ENCODE measurements around the gene HLCS.

The HLCS gene

GRCh38 chr21:36848730-36849274 is 117.7 kb downstream of the HLCS start:
- Histone ChIP-seq H3K9ac (ENCODE audit: low read length) (no peak overlapping the region), H3K27ac (ENCODE audit: low read depth, low read length) (no peak overlapping the region), H3K9me3 (ENCODE audit: low read length) (no peaks in the 10 kb centered on the region)

GRCh38 chr21:36847189-36847588 is 119.3 kb downstream of the HLCS start:
- no peak overlapping the region for H3K27ac ChIP-seq (ENCODE audit: low read depth, low read length)
- no peak overlapping the region for H3K9ac ChIP-seq (ENCODE audit: low read length)

More at GRCh38 chr21:36848730-36849274, 117.7 kb downstream of the HLCS start:
- H3K36me3 ChIP-seq (ENCODE audit: insufficient read depth, low read length) = no peaks in the 10 kb centered on the region
- no peaks in the 10 kb centered on the region for H3K4me1 ChIP-seq (ENCODE audit: insufficient read depth, low read length)
- H3K4me3 ChIP-seq (ENCODE audit: low read depth in 1 of 2, low read length in 2 of 2) = no peak overlapping the region
- H3K27me3 ChIP-seq (ENCODE audit: control insufficient read depth in 1 of 2, insufficient read depth in 2 of 2, low read length in 2 of 2) = no peaks in the 10 kb centered on the region

GRCh38 chr21:36846631-36847030 is 119.8 kb downstream of the HLCS start:
- Histone ChIP-seq H3K36me3 (ENCODE audit: insufficient read depth, low read length) (no peaks in the 10 kb centered on the region), H3K27me3 (ENCODE audit: control insufficient read depth in 1 of 2, insufficient read depth in 2 of 2, low read length in 2 of 2) (no peaks in the 10 kb centered on the region), H3K9me3 (ENCODE audit: low read length) (no peaks in the 10 kb centered on the region), H3K9ac (ENCODE audit: low read length) (no peak overlapping the region), H3K4me1 (ENCODE audit: insufficient read depth, low read length) (no peaks in the 10 kb centered on the region), H3K4me3 (ENCODE audit: low read depth in 1 of 2, low read length in 2 of 2) (no peak overlapping the region), H3K27ac (ENCODE audit: low read depth, low read length) (no peak overlapping the region)

More at GRCh38 chr21:36847189-36847588, 119.3 kb downstream of the HLCS start:
- no peaks in the 10 kb centered on the region for H3K4me1 ChIP-seq (ENCODE audit: insufficient read depth, low read length)
- no peaks in the 10 kb centered on the region for H3K27me3 ChIP-seq (ENCODE audit: control insufficient read depth in 1 of 2, insufficient read depth in 2 of 2, low read length in 2 of 2)
- no peaks in the 10 kb centered on the region for H3K9me3 ChIP-seq (ENCODE audit: low read length)
- no peaks in the 10 kb centered on the region for H3K36me3 ChIP-seq (ENCODE audit: insufficient read depth, low read length)
- H3K4me3 ChIP-seq (ENCODE audit: low read depth in 1 of 2, low read length in 2 of 2) = no peak overlapping the region

GRCh38 chr21:36845790-36846189 is 120.7 kb downstream of the HLCS start:
- Histone ChIP-seq H3K27ac (ENCODE audit: low read depth, low read length) (no peak overlapping the region), H3K4me3 (ENCODE audit: low read depth in 1 of 2, low read length in 2 of 2) (no peak overlapping the region), H3K9ac (ENCODE audit: low read length) (no peak overlapping the region), H3K9me3 (ENCODE audit: low read length) (no peaks in the 10 kb centered on the region), H3K36me3 (ENCODE audit: insufficient read depth, low read length) (no peaks in the 10 kb centered on the region), H3K27me3 (ENCODE audit: control insufficient read depth in 1 of 2, insufficient read depth in 2 of 2, low read length in 2 of 2) (no peaks in the 10 kb centered on the region), H3K4me1 (ENCODE audit: insufficient read depth, low read length) (no peaks in the 10 kb centered on the region)

GRCh38 chr21:36845070-36845469 is 121.4 kb downstream of the HLCS start:
- Histone ChIP-seq H3K36me3 (ENCODE audit: insufficient read depth, low read length) (no peaks in the 10 kb centered on the region), H3K9ac (ENCODE audit: low read length) (no peak overlapping the region), H3K27me3 (ENCODE audit: control insufficient read depth in 1 of 2, insufficient read depth in 2 of 2, low read length in 2 of 2) (no peaks in the 10 kb centered on the region), H3K4me3 (ENCODE audit: low read depth in 1 of 2, low read length in 2 of 2) (no peak overlapping the region), H3K4me1 (ENCODE audit: insufficient read depth, low read length) (no peaks in the 10 kb centered on the region), H3K27ac (ENCODE audit: low read depth, low read length) (no peak overlapping the region), H3K9me3 (ENCODE audit: low read length) (no peaks in the 10 kb centered on the region)

- Histone ChIP-seq H3K27me3 (ENCODE audit: control insufficient read depth in 1 of 2, insufficient read depth in 2 of 2, low read length in 2 of 2) (no peaks in the 10 kb centered on the region), H3K9me3 (ENCODE audit: low read length) (no peaks in the 10 kb centered on the region), H3K36me3 (ENCODE audit: insufficient read depth, low read length) (no peaks in the 10 kb centered on the region), H3K27ac (ENCODE audit: low read depth, low read length) (no peak overlapping the region), H3K4me3 (ENCODE audit: low read depth in 1 of 2, low read length in 2 of 2) (no peak overlapping the region), H3K9ac (ENCODE audit: low read length) (no peak overlapping the region), H3K4me1 (ENCODE audit: insufficient read depth, low read length) (no peaks in the 10 kb centered on the region)
Observed at GRCh38 chr21:36841866-36842265, 124.6 kb downstream of the HLCS start.

GRCh38 chr21:36839735-36840134 is 126.7 kb downstream of the HLCS start:
- Histone ChIP-seq H3K27ac (ENCODE audit: low read depth, low read length) (no peak overlapping the region), H3K9me3 (ENCODE audit: low read length) (no peaks in the 10 kb centered on the region), H3K9ac (ENCODE audit: low read length) (no peak overlapping the region), H3K36me3 (ENCODE audit: insufficient read depth, low read length) (no peaks in the 10 kb centered on the region), H3K27me3 (ENCODE audit: control insufficient read depth in 1 of 2, insufficient read depth in 2 of 2, low read length in 2 of 2) (no peaks in the 10 kb centered on the region), H3K4me3 (ENCODE audit: low read depth in 1 of 2, low read length in 2 of 2) (no peak overlapping the region), H3K4me1 (ENCODE audit: insufficient read depth, low read length) (peaks cover 7% of the 10 kb centered on the region)

- H3K36me3 ChIP-seq (ENCODE audit: insufficient read depth, low read length) = no peaks in the 10 kb centered on the region
- H3K27ac ChIP-seq (ENCODE audit: low read depth, low read length) = no peak overlapping the region
- H3K27me3 ChIP-seq (ENCODE audit: control insufficient read depth in 1 of 2, insufficient read depth in 2 of 2, low read length in 2 of 2) = no peaks in the 10 kb centered on the region
- H3K4me3 ChIP-seq (ENCODE audit: low read depth in 1 of 2, low read length in 2 of 2) = no peak overlapping the region
- H3K9me3 ChIP-seq (ENCODE audit: low read length) = no peaks in the 10 kb centered on the region
- no peak overlapping the region for H3K9ac ChIP-seq (ENCODE audit: low read length)
- peaks cover 7% of the 10 kb centered on the region for H3K4me1 ChIP-seq (ENCODE audit: insufficient read depth, low read length)
Observed at GRCh38 chr21:36839123-36839522, 127.3 kb downstream of the HLCS start.

- no peak overlapping the region for H3K9ac ChIP-seq (ENCODE audit: low read length)
- H3K4me1 ChIP-seq (ENCODE audit: insufficient read depth, low read length) = peaks cover 7% of the 10 kb centered on the region
- H3K9me3 ChIP-seq (ENCODE audit: low read length) = no peaks in the 10 kb centered on the region
- H3K27me3 ChIP-seq (ENCODE audit: control insufficient read depth in 1 of 2, insufficient read depth in 2 of 2, low read length in 2 of 2) = no peaks in the 10 kb centered on the region
- no peak overlapping the region for H3K4me3 ChIP-seq (ENCODE audit: low read depth in 1 of 2, low read length in 2 of 2)
- no peaks in the 10 kb centered on the region for H3K36me3 ChIP-seq (ENCODE audit: insufficient read depth, low read length)
- H3K27ac ChIP-seq (ENCODE audit: low read depth, low read length) = no peak overlapping the region
Observed at GRCh38 chr21:36835383-36835795, 131.1 kb downstream of the HLCS start.

- Histone ChIP-seq H3K4me1 (ENCODE audit: insufficient read depth, low read length) (peaks cover 7% of the 10 kb centered on the region), H3K36me3 (ENCODE audit: insufficient read depth, low read length) (no peaks in the 10 kb centered on the region), H3K9ac (ENCODE audit: low read length) (no peak overlapping the region), H3K27me3 (ENCODE audit: control insufficient read depth in 1 of 2, insufficient read depth in 2 of 2, low read length in 2 of 2) (no peaks in the 10 kb centered on the region), H3K4me3 (ENCODE audit: low read depth in 1 of 2, low read length in 2 of 2) (no peak overlapping the region), H3K9me3 (ENCODE audit: low read length) (no peaks in the 10 kb centered on the region), H3K27ac (ENCODE audit: low read depth, low read length) (no peak overlapping the region)
Observed at GRCh38 chr21:36834192-36834591, 132.3 kb downstream of the HLCS start.

GRCh38 chr21:36830100-36830499 is 136.4 kb downstream of the HLCS start:
- no peak overlapping the region for H3K9ac ChIP-seq (ENCODE audit: low read length)
- H3K9me3 ChIP-seq (ENCODE audit: low read length) = no peaks in the 10 kb centered on the region
- H3K4me3 ChIP-seq (ENCODE audit: low read depth in 1 of 2, low read length in 2 of 2) = no peak overlapping the region
- H3K4me1 ChIP-seq (ENCODE audit: insufficient read depth, low read length) = no peaks in the 10 kb centered on the region
- H3K27me3 ChIP-seq (ENCODE audit: control insufficient read depth in 1 of 2, insufficient read depth in 2 of 2, low read length in 2 of 2) = no peaks in the 10 kb centered on the region
- no peaks in the 10 kb centered on the region for H3K36me3 ChIP-seq (ENCODE audit: insufficient read depth, low read length)
- H3K27ac ChIP-seq (ENCODE audit: low read depth, low read length) = no peak overlapping the region

GRCh38 chr21:36828891-36829515 is 137.5 kb downstream of the HLCS start:
- H3K9me3 ChIP-seq (ENCODE audit: low read length) = no peaks in the 10 kb centered on the region
- H3K27me3 ChIP-seq (ENCODE audit: control insufficient read depth in 1 of 2, insufficient read depth in 2 of 2, low read length in 2 of 2) = no peaks in the 10 kb centered on the region
- H3K4me1 ChIP-seq (ENCODE audit: insufficient read depth, low read length) = no peaks in the 10 kb centered on the region
- H3K4me3 ChIP-seq (ENCODE audit: low read depth in 1 of 2, low read length in 2 of 2) = no peak overlapping the region
- no peak overlapping the region for H3K9ac ChIP-seq (ENCODE audit: low read length)
- no peak overlapping the region for H3K27ac ChIP-seq (ENCODE audit: low read depth, low read length)
- no peaks in the 10 kb centered on the region for H3K36me3 ChIP-seq (ENCODE audit: insufficient read depth, low read length)
